Astrocyte (in vitro differentiated cells and primary cell): ENCODE measurements around the gene CALY. TPM values are rescaled to one million over a fixed set of nuclear protein-coding genes. Genes with fewer than 3 reads are reported as not detected.
A peak's percentile ranks its signal among the peaks of the same experiment; 100 is the strongest.

Experiments
- DNase-seq: peaks from one replicate; pipeline ENCODE4 v3.0.0-alpha.2; 2010; ENCODE audit warnings: low read depth
- FAIRE-seq: peaks from 2 replicates; lab custom pipeline; 2011; peaks lifted over from hg19 to GRCh38; lab: Jason Lieb, UNC
- H2AFZ ChIP-seq: 2 replicates; pipeline ENCODE4 v1.6.0; 2012; ENCODE audit warnings: low read depth, low read length, inconsistent platforms
- H3K27ac ChIP-seq: 2 replicates; pipeline ENCODE4 v1.5.1; 2011; ENCODE audit warnings: low read depth, low read length, inconsistent platforms
- H3K27me3 ChIP-seq: 2 replicates; pipeline ENCODE4 v1.6.0; 2011; ENCODE audit warnings: low read length, inconsistent platforms; ENCODE audit not compliant: insufficient read depth
- H3K36me3 ChIP-seq: 2 replicates; pipeline ENCODE4 v1.5.1; 2011; ENCODE audit warnings: low read length, inconsistent platforms; ENCODE audit not compliant: insufficient read depth
- H3K4me1 ChIP-seq: 2 replicates; pipeline ENCODE4 v1.5.1; 2011; ENCODE audit warnings: low read length, inconsistent platforms; ENCODE audit not compliant: insufficient read depth
- H3K4me2 ChIP-seq: 2 replicates; pipeline ENCODE4 v1.6.0; 2012; ENCODE audit warnings: low read length, inconsistent platforms
- H3K4me3 ChIP-seq: 2 replicates; pipeline ENCODE4 v1.5.1; 2011; ENCODE audit warnings: low read depth, mild to moderate bottlenecking, low read length, inconsistent platforms; ENCODE audit not compliant: insufficient read depth
- H3K79me2 ChIP-seq: 2 replicates; pipeline ENCODE4 v1.6.0; 2012; ENCODE audit warnings: mild to moderate bottlenecking, low read length, inconsistent platforms; ENCODE audit not compliant: insufficient read depth
- H3K9ac ChIP-seq: 2 replicates; pipeline ENCODE4 v1.6.0; 2012; ENCODE audit warnings: mild to moderate bottlenecking, low read length, inconsistent platforms
- H3K9me3 ChIP-seq: 2 replicates; pipeline ENCODE4 v1.5.1; 2012; ENCODE audit warnings: low read depth, mild to moderate bottlenecking, low read length, inconsistent platforms; ENCODE audit not compliant: insufficient read depth
- H4K20me1 ChIP-seq: 2 replicates; pipeline ENCODE4 v1.6.0; 2012; ENCODE audit warnings: low read length, inconsistent platforms; ENCODE audit not compliant: insufficient read depth
- H3K27ac Mint-ChIP-seq: one replicate; pipeline ENCODE4 v1.8.0; 2021; ENCODE audit warnings: mild to moderate bottlenecking, mixed read lengths; ENCODE audit not compliant: unreplicated experiment
- H3K27me3 Mint-ChIP-seq: one replicate; pipeline ENCODE4 v1.8.0; 2021; ENCODE audit warnings: low read depth, mixed read lengths; ENCODE audit not compliant: unreplicated experiment
- H3K36me3 Mint-ChIP-seq: one replicate; pipeline ENCODE4 v1.8.0; 2021; ENCODE audit warnings: low read depth, mixed read lengths; ENCODE audit not compliant: unreplicated experiment
- H3K4me1 Mint-ChIP-seq: one replicate; pipeline ENCODE4 v1.8.0; 2021; ENCODE audit warnings: low read depth, mixed read lengths; ENCODE audit not compliant: unreplicated experiment
- H3K4me3 Mint-ChIP-seq: one replicate; pipeline ENCODE4 v1.8.0; 2021; ENCODE audit warnings: mild to moderate bottlenecking, moderate library complexity, mixed read lengths; ENCODE audit not compliant: unreplicated experiment
- H3K9me3 Mint-ChIP-seq: one replicate; pipeline ENCODE4 v1.8.0; 2021; ENCODE audit warnings: mild to moderate bottlenecking, mixed read lengths; ENCODE audit not compliant: unreplicated experiment
- EZH2 ChIP-seq: IDR thresholded peaks from 2 replicates; pipeline ENCODE4 v1.6.1; 2012; ENCODE audit warnings: mild to moderate bottlenecking, low read length, inconsistent platforms; ENCODE audit not compliant: insufficient read depth
- microRNA-seq: library from miRNA; unstranded; fragments of <30 nt; microRNA quantifications from one replicate; pipeline ENCODE4 v1.2.0, GENCODE V29; 2020
- total RNA-seq: library from RNA; stranded (reverse); gene quantifications from 2 replicates; pipeline ENCODE4 v1.2.1, GENCODE V29; 2021
- TF ChIP-seq, protein P1 (sequence below): IDR thresholded peaks from 2 replicates; pipeline ENCODE4 v1.5.1; 2011; ENCODE audit warnings: low read depth, mild to moderate bottlenecking, inconsistent platforms, low read length, moderate library complexity; ENCODE audit not compliant: insufficient read depth

The CALY gene
- total RNA-seq, 1 donor from 2014 or later = 1.1 TPM

DNA sequence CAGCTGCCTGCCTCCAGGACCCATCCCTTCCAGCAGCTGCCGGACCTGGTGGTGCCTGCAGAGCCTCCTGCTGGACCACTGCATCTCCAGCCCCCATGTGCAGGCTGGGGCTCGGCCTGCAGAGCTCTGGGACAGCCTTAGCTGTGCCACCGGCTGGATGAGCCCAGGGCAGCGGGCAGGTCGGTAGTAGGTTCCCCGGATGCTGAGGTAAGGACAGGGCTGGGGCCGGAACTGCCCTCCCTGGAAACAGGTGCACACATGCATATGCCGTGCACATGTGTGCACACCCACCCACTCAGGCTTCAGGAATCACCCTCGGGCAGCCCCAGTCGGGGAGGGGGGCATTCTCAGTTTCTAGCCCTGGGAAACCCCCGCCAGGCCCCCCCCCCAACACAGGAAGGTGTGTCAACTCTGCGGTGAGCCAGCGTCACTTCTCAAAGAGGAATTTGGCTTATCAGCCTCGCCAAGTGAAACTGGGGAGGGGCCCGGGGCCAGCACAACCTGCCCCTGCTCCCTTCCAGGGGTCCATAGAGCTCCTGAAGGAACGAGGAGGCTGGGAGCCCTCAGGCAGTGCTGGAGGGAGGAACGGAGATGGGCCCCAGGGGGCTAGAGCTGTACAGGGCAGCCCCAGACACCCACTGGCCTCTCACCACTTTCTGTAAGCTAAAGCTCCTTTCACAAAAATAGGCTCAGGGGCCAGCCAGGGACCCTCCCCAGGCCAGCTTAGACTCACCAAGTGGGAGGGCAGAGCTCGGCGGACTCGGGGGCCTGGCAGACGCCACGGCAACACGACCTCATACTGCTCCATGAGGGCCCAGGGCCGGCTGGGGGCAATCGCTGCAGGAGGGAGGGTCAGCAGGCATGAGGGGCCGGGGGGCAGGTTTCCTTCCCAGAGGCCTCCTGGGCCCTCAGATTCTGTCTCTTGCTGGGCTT lies 61.7 kb downstream of the CALY start:
- Mint-ChIP-seq H3K4me3 (no peak overlapping the region), H3K27me3 (peaks cover 4% of the 10 kb centered on the region), H3K9me3 (no peaks in the 10 kb centered on the region), H3K36me3 (no peaks in the 10 kb centered on the region), H3K27ac (no peak overlapping the region), H3K4me1 (peaks cover 15% of the 10 kb centered on the region)
- Histone ChIP-seq H4K20me1 (peaks cover 24% of the 10 kb centered on the region), H3K27ac (no peak overlapping the region), H3K36me3 (no peaks in the 10 kb centered on the region), H3K9ac (no peak overlapping the region), H3K4me1 (peaks cover 23% of the 10 kb centered on the region), H3K27me3 (peaks cover 3% of the 10 kb centered on the region), H2AFZ (no peak overlapping the region), H3K4me2 (no peak overlapping the region), H3K4me3 (no peak overlapping the region), H3K79me2 (no peaks in the 10 kb centered on the region), H3K9me3 (no peaks in the 10 kb centered on the region)
- DNase-seq = no peak
- TF ChIP-seq, protein P1, sequence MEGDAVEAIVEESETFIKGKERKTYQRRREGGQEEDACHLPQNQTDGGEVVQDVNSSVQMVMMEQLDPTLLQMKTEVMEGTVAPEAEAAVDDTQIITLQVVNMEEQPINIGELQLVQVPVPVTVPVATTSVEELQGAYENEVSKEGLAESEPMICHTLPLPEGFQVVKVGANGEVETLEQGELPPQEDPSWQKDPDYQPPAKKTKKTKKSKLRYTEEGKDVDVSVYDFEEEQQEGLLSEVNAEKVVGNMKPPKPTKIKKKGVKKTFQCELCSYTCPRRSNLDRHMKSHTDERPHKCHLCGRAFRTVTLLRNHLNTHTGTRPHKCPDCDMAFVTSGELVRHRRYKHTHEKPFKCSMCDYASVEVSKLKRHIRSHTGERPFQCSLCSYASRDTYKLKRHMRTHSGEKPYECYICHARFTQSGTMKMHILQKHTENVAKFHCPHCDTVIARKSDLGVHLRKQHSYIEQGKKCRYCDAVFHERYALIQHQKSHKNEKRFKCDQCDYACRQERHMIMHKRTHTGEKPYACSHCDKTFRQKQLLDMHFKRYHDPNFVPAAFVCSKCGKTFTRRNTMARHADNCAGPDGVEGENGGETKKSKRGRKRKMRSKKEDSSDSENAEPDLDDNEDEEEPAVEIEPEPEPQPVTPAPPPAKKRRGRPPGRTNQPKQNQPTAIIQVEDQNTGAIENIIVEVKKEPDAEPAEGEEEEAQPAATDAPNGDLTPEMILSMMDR = no peak
- TF ChIP-seq EZH2 = no peak
- no peak for FAIRE-seq

Small RNA genes within 50 kb of the gene (microRNA-seq; reads per million reads assigned to microRNA genes)
- 15.6 reads per million, percentile 43 among the genes with 10 or more reads in this experiment for gene MIR3944

Other genes starting within 250 kb of the CALY start
- not detected in 2 replicates for gene ADGRA1, start 249.0 kb downstream of the CALY start, total RNA-seq
- 2.6 and 4.1 TPM in 2 replicates for gene KNDC1, start 176.7 kb downstream of the CALY start, total RNA-seq
- 0.18 TPM in 1 of 2 replicates, not detected in the other for gene UTF1, start 106.7 kb downstream of the CALY start, total RNA-seq
- gene VENTX, start 99.0 kb downstream of the CALY start, total RNA-seq = 0.11 TPM in 1 of 2 replicates, not detected in the other
- 1.7 and 4.6 TPM in 2 replicates for gene ADAM8, start 60.0 kb downstream of the CALY start, total RNA-seq
- 56.2 and 57.8 TPM in 2 replicates for gene TUBGCP2, start 28.0 kb downstream of the CALY start, total RNA-seq
- gene ZNF511, start 28.0 kb downstream of the CALY start, total RNA-seq = 23.8 and 25.5 TPM in 2 replicates
- gene PRAP1, start 10.5 kb upstream of the CALY start, total RNA-seq = not detected in 2 replicates
- gene FUOM, start 21.1 kb upstream of the CALY start, total RNA-seq = 28.8 and 29.3 TPM in 2 replicates
- gene ECHS1, start 36.5 kb upstream of the CALY start, total RNA-seq = 81.0 and 90.9 TPM in 2 replicates
- gene PAOX, start 42.4 kb upstream of the CALY start, total RNA-seq = 6.9 and 7.9 TPM in 2 replicates
- 44.0 and 52.3 TPM in 2 replicates for gene MTG1, start 57.3 kb upstream of the CALY start, total RNA-seq
- gene SPRN, start 87.7 kb upstream of the CALY start, total RNA-seq = 3.7 and 4.0 TPM in 2 replicates
- 0.43 and 0.50 TPM in 2 replicates for gene SCART1, start 117.0 kb upstream of the CALY start, total RNA-seq
- gene CYP2E1, start 190.5 kb upstream of the CALY start, total RNA-seq = 2.2 TPM in 2 replicates
- gene SYCE1, start 228.7 kb upstream of the CALY start, total RNA-seq = 0.23 TPM in 1 of 2 replicates, not detected in the other